Liver (tissue), 3 donors: Measurements from ENCODE around the gene DIPK1C.

Experiments
- CTCF ChIP-seq: fragments of 150-350 bp; IDR thresholded peaks from 2 replicates; pipeline ENCODE4 v1.5.1; 2017; ENCODE audit warnings: improper control_type of control experiment, low read depth, low read length; ENCODE audit not compliant: missing input control
- EGR1 ChIP-seq, 2 donors: IDR thresholded peaks; 2 replicates each; pipeline ENCODE4 v1.6.1; 2016 to 2018; ENCODE audit warnings: antibody characterized with exemption in 2 of 2, low read depth in 2 of 2
- SP1 ChIP-seq: IDR thresholded peaks from 2 replicates; pipeline ENCODE4 v1.6.1; 2018; ENCODE audit warnings: antibody characterized with exemption, mild to moderate bottlenecking
- TAF1 ChIP-seq: conservative IDR thresholded peaks from 2 replicates; pipeline ENCODE4 v1.6.1; 2016; ENCODE audit warnings: antibody characterized with exemption, mild to moderate bottlenecking
- ZBTB33 ChIP-seq: IDR thresholded peaks from 2 replicates; pipeline ENCODE4 v1.6.1; 2016; ENCODE audit warnings: antibody characterized with exemption
- TF ChIP-seq, protein P1 (sequence below): IDR thresholded peaks from 2 replicates; pipeline ENCODE4 v1.6.1; 2016; ENCODE audit warnings: antibody characterized with exemption
- TF ChIP-seq, protein P2 (sequence below): IDR thresholded peaks from 2 replicates; pipeline ENCODE4 v1.6.1; 2016; ENCODE audit warnings: antibody characterized with exemption, mild to moderate bottlenecking
- donor health status: healthy.
- donor health status: healthy.

GRCh38 chr18:74505776-74506175 lies 48.7 kb upstream of the DIPK1C start:
- TF ChIP-seq SP1 (no peak), CTCF (no peak), EGR1 (IDR thresholded peaks at IDR 0.05; ENCODE audit: low read depth in 2 of 2) (no peak), ZBTB33 (no peak), TAF1 (no peak)
- TF ChIP-seq, protein P1, sequence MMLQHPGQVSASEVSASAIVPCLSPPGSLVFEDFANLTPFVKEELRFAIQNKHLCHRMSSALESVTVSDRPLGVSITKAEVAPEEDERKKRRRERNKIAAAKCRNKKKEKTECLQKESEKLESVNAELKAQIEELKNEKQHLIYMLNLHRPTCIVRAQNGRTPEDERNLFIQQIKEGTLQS = no peak
- TF ChIP-seq, protein P2, sequence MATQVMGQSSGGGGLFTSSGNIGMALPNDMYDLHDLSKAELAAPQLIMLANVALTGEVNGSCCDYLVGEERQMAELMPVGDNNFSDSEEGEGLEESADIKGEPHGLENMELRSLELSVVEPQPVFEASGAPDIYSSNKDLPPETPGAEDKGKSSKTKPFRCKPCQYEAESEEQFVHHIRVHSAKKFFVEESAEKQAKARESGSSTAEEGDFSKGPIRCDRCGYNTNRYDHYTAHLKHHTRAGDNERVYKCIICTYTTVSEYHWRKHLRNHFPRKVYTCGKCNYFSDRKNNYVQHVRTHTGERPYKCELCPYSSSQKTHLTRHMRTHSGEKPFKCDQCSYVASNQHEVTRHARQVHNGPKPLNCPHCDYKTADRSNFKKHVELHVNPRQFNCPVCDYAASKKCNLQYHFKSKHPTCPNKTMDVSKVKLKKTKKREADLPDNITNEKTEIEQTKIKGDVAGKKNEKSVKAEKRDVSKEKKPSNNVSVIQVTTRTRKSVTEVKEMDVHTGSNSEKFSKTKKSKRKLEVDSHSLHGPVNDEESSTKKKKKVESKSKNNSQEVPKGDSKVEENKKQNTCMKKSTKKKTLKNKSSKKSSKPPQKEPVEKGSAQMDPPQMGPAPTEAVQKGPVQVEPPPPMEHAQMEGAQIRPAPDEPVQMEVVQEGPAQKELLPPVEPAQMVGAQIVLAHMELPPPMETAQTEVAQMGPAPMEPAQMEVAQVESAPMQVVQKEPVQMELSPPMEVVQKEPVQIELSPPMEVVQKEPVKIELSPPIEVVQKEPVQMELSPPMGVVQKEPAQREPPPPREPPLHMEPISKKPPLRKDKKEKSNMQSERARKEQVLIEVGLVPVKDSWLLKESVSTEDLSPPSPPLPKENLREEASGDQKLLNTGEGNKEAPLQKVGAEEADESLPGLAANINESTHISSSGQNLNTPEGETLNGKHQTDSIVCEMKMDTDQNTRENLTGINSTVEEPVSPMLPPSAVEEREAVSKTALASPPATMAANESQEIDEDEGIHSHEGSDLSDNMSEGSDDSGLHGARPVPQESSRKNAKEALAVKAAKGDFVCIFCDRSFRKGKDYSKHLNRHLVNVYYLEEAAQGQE = no peak
